NCI-H1092 (cell line): ENCODE results near the gene TMPRSS3.

Experiments
- DNase-seq: peaks from one replicate; lab custom pipeline; 2025; lab: John Stamatoyannopoulos, UW

TMPRSS3 gene

DNA sequence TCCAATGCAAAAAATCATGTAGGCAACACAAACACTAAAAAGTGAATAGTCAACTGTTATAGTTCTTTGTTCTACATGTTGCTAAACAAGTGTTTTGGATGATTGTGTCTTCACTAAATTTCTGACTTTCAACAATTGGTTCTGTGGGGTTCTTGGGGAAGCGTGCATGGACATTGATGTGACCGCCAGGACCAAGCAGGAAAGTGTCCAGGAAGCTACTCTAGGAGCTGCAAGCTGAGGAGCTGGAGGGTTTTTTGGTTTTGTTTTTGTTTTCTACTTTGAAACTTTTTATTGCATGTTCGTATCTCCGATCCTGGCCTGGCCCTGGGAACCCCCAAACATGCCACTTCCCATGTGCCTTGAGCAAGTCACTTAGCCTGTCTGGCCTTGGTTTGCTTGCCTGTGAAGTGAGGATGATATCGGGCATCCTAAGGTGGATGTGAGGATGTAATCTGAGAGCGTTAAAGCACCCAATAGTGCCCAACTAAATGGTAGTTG, 8.0 kb downstream of the TMPRSS3 start:
- no peak for DNase-seq

GRCh38 chr21:42387164-42387563, 8.7 kb downstream of the TMPRSS3 start:
- DNase-seq: no peak

- DNase-seq: no peak
These were observed 9.7 kb downstream of the TMPRSS3 start for GRCh38 chr21:42386034-42386591.

DNA sequence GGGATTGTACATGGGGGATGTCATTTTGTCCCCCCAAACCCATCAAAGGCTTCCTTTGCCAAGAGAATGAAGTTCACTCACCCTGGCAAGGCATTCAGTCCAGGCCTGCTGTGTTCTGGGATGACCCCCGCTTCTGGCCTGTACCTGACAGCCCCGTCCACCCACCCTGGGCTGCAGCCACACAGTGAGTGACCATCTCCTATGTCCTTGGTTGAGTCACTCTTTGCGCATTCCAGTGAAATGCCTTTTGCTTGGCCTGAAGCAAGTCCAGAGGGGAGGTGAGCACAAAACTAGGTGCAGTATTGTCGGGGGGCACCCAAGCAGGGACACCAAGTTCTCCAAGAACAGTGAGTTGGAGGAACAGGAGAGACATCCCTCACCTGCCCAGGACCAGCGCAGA, 10.2 kb downstream of the TMPRSS3 start:
- no peak for DNase-seq

DNA sequence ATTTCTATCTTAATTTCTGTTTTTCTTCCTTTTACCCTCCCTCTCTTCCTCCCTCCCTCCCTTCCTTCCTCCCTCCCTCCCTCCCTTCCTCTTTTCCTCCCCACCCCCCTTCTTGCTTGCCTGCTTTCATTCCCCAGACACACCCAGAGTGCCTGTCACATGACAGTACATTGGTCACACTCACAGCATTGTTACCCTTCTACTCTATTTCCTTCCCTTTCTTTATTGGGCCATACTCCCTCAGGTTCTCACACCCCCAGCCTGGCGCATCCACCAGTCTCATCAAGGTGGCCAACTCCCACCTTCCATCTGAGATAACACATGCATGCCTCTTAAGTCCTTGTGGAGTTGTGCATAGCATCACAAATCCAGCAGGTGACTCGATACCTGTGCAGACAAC, 10.9 kb downstream of the TMPRSS3 start:
- no peak for DNase-seq

DNA sequence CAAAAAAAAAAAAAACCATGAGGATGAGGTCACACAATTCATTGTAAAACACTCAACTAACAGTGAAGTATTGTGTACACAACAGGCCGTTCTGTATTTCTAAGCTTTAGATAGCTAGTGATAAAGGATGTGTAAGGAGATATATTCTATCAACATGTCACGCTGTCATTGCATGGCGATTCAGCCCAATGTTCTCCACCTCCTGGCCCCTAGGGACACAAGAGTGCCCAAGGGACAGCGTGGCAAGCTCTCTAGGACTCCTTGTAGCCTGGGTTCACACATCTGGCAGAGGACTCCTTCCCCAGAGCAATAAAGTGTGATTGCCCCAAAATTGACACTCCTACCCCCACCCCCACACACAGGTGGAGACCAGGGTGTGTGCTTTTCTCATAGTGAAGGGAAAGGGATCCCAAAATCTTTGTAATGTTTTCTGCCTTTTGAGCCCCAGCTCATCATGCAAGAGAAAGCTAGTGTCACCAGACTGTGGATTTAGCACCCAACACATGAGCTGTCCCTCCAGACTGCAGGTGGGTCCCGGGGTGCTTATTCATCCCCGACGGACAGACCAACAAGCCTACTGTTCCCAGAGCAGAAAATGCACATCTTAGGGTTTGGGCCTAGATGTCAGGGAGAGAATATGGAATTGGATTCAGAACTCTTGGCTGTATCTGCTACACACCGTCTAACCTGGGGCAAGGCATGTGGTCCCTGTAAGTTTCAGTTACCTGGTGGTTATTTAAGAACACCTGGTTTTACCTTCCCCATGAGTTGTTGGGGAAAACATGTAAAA, 11.5 kb downstream of the TMPRSS3 start:
- DNase-seq: peak; percentile 42

- no peak for DNase-seq
These were observed 12.5 kb downstream of the TMPRSS3 start for GRCh38 chr21:42383331-42383730.

GRCh38 chr21:42382915-42383314, 12.9 kb downstream of the TMPRSS3 start:
- DNase-seq: no peak

GRCh38 chr21:42381347-42381984, 14.4 kb downstream of the TMPRSS3 start:
- peak; percentile 74 for DNase-seq

DNA sequence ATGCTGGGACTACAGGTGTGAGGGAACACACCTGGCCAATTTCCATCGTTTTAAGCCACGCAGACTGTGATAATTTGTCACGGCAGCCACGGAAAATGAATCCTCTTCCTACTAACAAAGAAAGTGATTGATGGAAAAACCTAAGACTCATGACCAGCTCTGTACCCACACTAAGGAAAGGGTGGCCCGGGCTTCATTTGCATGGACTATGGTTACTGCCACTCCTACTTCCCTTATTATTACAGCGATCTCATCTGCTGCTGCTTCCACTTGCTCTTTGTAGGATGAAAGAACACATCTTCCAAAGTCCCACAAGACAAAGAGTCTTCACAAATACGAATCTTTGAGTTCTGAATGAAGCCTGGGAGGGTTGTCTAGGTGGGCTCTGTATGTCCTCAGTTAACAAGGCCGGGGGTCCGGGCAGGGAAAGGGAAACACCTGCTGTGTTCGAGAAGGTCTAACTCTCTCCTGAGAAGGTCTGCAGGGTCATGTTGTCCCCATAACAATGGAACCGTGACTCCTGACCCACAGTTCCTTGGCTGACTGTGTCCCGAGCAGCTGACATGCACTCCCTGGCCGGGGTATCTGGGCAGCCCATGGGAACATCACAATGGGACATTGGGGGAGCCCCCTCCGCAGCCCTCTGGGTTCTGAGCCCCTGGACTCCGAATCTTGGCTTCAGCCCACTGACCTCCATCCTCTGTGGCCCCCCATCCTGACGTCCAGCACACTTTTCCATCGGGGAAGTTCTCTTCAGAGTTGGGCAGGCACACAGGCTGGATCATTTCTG, 16.2 kb downstream of the TMPRSS3 start:
- no peak for DNase-seq

- no peak for DNase-seq
These were observed 17.4 kb downstream of the TMPRSS3 start for GRCh38 chr21:42378418-42378817.

GRCh38 chr21:42377951-42378340, 17.9 kb downstream of the TMPRSS3 start:
- no peak for DNase-seq

GRCh38 chr21:42377211-42377950, 18.5 kb downstream of the TMPRSS3 start:
- no peak for DNase-seq

DNA sequence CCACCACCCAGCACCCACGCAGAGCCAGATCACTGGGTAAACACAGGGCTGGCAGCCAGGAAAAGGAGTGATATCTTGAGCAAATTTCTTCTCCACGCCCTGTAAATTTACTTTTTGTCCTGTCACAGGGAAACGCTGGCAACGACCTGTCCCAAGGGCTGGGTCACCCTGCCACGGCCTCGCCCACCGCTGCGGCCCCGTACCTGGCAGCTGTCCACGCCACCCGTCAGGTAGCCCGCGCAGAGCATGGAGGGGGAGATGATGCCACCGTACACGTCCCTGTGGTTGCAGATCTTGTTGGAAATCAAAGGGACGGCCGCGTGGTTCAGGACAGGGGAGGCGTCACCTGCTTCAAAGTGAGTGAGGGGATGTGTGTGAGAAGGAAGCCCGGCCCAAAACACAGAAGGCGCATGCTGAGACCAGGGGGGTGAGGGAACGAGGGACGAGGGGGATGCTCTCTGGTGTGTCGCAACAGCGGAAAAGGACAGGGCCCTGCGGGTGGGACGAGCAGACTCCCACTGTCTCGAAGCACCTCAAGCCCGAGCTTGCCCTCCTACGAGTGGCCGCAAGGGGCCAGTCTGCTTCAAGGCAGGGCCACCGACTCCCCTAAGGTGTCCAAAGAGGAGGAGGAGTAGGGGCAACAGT, 19.4 kb downstream of the TMPRSS3 start:
- DNase-seq: no peak

DNA sequence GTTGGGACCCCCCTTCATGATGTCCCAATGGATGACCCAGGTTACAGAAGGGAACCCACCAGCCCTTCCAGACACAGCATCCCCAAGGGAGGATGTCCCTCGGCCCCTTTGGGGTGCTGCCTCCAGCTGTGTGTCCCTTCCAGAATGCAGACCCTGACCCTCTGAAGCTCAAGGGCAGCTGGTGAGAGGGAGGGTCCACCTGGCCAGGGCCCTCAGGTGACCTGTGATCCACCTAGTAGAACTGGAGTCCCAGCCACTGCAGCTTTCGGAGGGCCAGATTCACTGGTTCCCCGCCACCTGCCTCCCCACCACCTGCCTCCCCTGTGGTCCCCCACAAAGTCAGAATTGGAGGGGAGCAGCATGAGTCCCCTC, 19.9 kb downstream of the TMPRSS3 start:
- DNase-seq: no peak

GRCh38 chr21:42375506-42375905, 20.3 kb downstream of the TMPRSS3 start:
- no peak for DNase-seq

GRCh38 chr21:42374864-42375499, 20.9 kb downstream of the TMPRSS3 start:
- DNase-seq: peak; percentile 57

GRCh38 chr21:42374457-42374856, 21.4 kb downstream of the TMPRSS3 start:
- no peak for DNase-seq

DNA sequence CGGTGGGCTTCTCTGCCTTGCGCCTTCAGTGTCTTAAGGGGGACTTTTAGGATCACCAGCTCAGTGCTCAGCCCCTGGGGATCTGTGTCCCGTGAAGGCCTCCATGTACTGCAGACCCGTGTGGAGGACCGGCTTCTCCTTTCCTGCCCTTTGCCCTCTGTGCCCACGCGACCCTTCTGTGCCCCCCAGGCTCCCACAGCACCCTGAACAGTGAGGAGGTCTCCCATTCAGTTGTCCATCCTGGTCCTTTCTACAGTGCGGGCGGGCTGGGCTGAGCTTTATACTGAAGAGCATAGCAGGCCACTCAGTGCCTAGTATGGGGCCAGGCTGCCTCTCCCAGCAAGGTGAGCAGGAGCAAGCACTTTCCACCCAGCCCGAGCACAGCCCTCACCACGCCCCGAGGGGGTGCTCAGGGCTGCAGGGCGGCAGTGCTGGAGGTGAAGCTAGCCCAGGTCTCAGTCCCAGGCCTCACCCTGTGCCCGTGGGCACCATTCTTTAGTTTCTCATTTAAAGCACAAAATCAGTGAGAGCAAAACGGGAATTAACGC, 21.9 kb downstream of the TMPRSS3 start:
- DNase-seq: no peak

GRCh38 chr21:42373196-42373907, 22.5 kb downstream of the TMPRSS3 start:
- DNase-seq: no peak
